Measurements from ENCODE around the gene CNTD1.

GRCh38 chr17:42818379-42818778 lies 19.7 kb downstream of the CNTD1 start:
- TF ChIP-seq CTCF (conservative IDR thresholded peaks at IDR 0.05) (no peak), EZH2 (IDR thresholded peaks at IDR 0.05; ENCODE audit: low read depth) (no peak)

Measured in PC-9 (cell line).